ENCODE measurements around the gene PLEKHM3. TPM values are rescaled to one million over a fixed set of nuclear protein-coding genes. Genes with fewer than 3 reads are reported as not detected.

PLEKHM3 gene
- total and polyA plus RNA-seq, 2 of the 13 experiments (the other 11 are each of a cell fraction or from before 2014, with no cell fraction given), result 4.5 to 4.7 TPM

GRCh38 chr2:207815254-207815653 is 210.1 kb downstream of the PLEKHM3 start (continued):
- TF ChIP-seq, protein P1, sequence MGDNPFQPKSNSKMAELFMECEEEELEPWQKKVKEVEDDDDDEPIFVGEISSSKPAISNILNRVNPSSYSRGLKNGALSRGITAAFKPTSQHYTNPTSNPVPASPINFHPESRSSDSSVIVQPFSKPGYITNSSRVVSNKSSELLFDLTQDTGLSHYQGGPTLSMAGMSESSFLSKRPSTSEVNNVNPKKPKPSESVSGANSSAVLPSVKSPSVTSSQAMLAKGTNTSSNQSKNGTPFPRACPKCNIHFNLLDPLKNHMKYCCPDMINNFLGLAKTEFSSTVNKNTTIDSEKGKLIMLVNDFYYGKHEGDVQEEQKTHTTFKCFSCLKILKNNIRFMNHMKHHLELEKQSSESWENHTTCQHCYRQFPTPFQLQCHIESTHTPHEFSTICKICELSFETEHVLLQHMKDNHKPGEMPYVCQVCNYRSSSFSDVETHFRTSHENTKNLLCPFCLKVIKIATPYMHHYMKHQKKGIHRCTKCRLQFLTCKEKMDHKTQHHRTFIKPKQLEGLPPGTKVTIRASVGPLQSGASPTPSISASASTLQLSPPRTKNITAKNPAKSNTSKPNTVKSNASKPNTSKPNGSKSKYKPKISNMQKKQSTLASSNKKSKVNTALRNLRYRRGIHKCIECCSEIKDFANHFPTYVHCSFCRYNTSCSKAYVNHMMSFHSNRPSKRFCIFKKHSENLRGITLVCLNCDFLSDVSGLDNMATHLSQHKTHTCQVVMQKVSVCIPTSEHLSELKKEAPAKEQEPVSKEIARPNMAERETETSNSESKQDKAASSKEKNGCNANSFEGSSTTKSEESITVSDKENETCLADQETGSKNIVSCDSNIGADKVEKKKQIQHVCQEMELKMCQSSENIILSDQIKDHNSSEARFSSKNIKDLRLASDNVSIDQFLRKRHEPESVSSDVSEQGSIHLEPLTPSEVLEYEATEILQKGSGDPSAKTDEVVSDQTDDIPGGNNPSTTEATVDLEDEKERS (CRISPR knock-in tag; IDR thresholded peaks at IDR 0.05), result no peak
- TF ChIP-seq SIN3A (IDR thresholded peaks at IDR 0.05; ENCODE audit: borderline replicate concordance, low read depth, low read length), result no peak
- TF ChIP-seq, protein P2, sequence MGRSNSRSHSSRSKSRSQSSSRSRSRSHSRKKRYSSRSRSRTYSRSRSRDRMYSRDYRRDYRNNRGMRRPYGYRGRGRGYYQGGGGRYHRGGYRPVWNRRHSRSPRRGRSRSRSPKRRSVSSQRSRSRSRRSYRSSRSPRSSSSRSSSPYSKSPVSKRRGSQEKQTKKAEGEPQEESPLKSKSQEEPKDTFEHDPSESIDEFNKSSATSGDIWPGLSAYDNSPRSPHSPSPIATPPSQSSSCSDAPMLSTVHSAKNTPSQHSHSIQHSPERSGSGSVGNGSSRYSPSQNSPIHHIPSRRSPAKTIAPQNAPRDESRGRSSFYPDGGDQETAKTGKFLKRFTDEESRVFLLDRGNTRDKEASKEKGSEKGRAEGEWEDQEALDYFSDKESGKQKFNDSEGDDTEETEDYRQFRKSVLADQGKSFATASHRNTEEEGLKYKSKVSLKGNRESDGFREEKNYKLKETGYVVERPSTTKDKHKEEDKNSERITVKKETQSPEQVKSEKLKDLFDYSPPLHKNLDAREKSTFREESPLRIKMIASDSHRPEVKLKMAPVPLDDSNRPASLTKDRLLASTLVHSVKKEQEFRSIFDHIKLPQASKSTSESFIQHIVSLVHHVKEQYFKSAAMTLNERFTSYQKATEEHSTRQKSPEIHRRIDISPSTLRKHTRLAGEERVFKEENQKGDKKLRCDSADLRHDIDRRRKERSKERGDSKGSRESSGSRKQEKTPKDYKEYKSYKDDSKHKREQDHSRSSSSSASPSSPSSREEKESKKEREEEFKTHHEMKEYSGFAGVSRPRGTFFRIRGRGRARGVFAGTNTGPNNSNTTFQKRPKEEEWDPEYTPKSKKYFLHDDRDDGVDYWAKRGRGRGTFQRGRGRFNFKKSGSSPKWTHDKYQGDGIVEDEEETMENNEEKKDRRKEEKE (IDR thresholded peaks at IDR 0.05), result no peak
- peak; percentile 69 for TF ChIP-seq PITX1 (CRISPR knock-in tag; IDR thresholded peaks at IDR 0.05)
- TF ChIP-seq ZNF563 (CRISPR knock-in tag; IDR thresholded peaks at IDR 0.05), result no peak
- no peak for TF ChIP-seq RFXAP (CRISPR knock-in tag; IDR thresholded peaks at IDR 0.05; ENCODE audit: borderline replicate concordance)
- TF ChIP-seq SRSF9 (IDR thresholded peaks at IDR 0.05; ENCODE audit: borderline replicate concordance, insufficient read depth, low read depth, low read length, poor library complexity, severe bottlenecking), result no peak
- TF ChIP-seq ASH2L (IDR thresholded peaks at IDR 0.05; ENCODE audit: insufficient read length, low read depth, low read length), result no peak
- TF ChIP-seq NCOR1 (IDR thresholded peaks at IDR 0.05; ENCODE audit: borderline replicate concordance, low read length), result peak; percentile 57; the same call in 1 of the 2 replicates
- no peak for TF ChIP-seq CCAR2 (optimal IDR thresholded peaks at IDR 0.05; ENCODE audit: low read depth, low read length)
- no peak for TF ChIP-seq MED8 (CRISPR knock-in tag; IDR thresholded peaks at IDR 0.05; ENCODE audit: insufficient replicate concordance)
- TF ChIP-seq, protein P3, sequence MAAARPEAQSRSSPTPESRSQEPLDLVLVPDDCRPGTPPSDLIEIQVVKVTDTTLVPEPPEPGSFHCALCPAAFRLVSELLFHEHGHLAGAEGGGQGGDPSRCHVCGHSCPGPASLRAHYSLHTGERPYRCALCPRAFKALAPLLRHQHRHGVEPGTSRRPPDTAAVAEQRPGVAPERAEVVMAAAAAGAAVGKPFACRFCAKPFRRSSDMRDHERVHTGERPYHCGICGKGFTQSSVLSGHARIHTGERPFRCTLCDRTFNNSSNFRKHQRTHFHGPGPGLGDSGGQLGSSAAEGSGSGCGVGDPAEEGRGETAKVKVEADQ (CRISPR knock-in tag; IDR thresholded peaks at IDR 0.05; ENCODE audit: borderline replicate concordance), result no peak
- TF ChIP-seq, protein P4, sequence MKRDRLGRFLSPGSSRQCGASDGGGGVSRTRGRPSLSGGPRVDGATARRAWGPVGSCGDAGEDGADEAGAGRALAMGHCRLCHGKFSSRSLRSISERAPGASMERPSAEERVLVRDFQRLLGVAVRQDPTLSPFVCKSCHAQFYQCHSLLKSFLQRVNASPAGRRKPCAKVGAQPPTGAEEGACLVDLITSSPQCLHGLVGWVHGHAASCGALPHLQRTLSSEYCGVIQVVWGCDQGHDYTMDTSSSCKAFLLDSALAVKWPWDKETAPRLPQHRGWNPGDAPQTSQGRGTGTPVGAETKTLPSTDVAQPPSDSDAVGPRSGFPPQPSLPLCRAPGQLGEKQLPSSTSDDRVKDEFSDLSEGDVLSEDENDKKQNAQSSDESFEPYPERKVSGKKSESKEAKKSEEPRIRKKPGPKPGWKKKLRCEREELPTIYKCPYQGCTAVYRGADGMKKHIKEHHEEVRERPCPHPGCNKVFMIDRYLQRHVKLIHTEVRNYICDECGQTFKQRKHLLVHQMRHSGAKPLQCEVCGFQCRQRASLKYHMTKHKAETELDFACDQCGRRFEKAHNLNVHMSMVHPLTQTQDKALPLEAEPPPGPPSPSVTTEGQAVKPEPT (CRISPR knock-in tag; IDR thresholded peaks at IDR 0.05; ENCODE audit: low read depth), result no peak

Measured in HepG2 (cell line).